ENCODE measurements around the gene DPF3.

DNA sequence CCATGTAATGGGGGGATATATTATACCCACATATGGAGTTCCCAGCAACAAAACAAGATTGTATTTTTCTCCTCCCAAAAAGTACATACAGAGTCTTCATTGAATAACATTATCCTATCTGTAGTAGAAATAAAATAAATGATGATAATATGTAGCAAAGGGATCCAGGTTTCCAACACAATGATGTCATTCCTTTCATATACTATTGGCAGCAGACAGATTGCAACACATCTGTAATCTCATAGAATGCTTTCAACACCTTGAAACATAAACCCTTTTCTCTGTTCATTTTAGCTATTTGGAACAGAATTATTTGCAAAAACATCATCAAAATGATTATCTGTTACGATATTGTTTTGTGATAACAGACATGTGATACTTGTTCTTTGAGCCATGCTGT is 317.6 kb downstream of the DPF3 start:
- TF ChIP-seq, protein P1, sequence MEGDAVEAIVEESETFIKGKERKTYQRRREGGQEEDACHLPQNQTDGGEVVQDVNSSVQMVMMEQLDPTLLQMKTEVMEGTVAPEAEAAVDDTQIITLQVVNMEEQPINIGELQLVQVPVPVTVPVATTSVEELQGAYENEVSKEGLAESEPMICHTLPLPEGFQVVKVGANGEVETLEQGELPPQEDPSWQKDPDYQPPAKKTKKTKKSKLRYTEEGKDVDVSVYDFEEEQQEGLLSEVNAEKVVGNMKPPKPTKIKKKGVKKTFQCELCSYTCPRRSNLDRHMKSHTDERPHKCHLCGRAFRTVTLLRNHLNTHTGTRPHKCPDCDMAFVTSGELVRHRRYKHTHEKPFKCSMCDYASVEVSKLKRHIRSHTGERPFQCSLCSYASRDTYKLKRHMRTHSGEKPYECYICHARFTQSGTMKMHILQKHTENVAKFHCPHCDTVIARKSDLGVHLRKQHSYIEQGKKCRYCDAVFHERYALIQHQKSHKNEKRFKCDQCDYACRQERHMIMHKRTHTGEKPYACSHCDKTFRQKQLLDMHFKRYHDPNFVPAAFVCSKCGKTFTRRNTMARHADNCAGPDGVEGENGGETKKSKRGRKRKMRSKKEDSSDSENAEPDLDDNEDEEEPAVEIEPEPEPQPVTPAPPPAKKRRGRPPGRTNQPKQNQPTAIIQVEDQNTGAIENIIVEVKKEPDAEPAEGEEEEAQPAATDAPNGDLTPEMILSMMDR (IDR thresholded peaks at IDR 0.05), result no peak
- no peak for TF ChIP-seq POLR2A (IDR thresholded peaks at IDR 0.05)

Data from right lobe of liver (tissue), 4 donors.